ENCODE data around the gene TFEB.

GRCh38 chr6:41770381-41771057 lies 35.1 kb upstream of the TFEB start:
- TF ChIP-seq CTCF (conservative IDR thresholded peaks at IDR 0.05): no peak
- no peak for TF ChIP-seq EZH2 (IDR thresholded peaks at IDR 0.05; ENCODE audit: low read depth)
